HG03039 (cell line): ENCODE data around the gene STIMATE.

Experiments used
- ATAC-seq: cut with Tn5 transposase; IDR thresholded peaks from one replicate; pipeline ENCODE4 v1.9.1; 2021; ENCODE audit warnings: mild to moderate bottlenecking, moderate library complexity; ENCODE audit not compliant: unreplicated experiment

The STIMATE gene

DNA sequence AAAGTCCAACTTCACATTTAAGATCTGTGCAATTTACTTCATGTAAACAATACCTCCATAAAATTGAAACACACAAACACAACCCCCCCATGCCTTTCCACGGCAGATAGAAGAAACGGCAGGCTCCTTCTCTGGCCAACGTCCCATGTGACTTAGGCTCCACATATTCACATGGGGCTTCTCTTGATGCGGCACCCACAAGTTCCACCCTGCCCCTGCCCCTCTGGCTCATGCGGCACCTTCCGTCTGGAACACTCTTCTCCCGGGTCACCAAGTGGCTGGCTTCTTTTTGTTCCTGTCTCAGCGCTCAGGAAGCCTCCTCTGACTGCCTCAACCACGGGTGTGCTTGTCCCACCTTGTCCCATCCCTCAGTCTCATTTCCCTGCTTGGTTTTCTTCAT is 25.6 kb downstream of the STIMATE start:
- ATAC-seq: no peak

DNA sequence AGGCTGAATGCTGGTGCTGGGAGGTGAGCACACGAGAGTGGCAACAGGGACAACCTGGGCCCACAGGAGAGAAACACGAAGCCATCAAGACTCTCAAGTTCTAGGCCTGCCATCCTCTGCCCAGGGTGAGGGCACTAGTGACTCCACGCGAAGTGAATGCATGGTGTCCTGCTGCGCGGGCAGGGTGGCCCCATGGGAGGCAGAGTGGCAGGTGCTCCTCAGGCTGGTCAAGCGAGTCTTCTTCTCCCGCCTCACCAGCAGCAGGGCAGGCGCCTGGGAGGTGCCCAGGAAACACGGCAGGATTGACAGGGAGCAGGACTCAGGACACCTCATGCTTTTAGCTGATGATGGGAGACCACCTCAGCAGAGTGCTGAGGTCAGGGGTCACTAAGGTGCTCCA is 26.9 kb downstream of the STIMATE start:
- ATAC-seq: no peak

DNA sequence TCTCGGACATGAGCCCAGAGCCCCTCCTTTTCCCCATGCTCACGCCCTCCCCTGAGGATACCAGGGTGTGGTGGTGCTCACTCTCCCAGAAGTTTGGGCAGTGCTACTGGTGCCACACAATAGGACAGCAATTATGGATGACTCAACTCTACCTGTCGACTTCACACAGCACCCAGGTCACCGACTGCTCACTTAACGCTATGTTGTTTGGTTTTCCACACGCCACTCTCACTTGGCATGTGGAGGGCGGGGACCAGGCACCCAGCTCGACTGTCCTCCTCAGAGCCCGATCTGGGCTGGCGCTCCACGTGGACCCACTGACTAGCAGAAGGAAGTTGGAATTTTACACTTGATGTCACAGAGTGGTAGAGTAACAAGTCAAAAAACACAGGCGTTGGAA is 30.9 kb downstream of the STIMATE start:
- no peak for ATAC-seq

DNA sequence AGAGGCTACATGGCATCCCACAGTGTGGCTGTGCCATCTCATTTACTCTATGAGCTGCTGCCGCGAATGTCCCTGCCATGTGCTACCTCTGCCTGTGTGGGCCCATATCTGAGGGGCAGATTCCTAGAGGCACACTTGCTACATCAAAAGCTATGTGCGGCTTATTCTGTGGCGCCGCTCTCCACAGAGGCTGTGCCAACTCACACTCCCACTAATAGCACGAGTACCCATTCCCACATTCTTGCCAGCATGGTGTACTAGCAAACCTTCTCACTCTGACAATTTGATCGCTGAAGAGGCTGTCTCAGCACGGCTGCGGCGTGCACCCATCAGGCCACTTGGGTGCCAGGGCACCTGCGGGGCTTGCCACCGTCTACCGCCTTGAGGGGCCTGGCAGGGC is 31.4 kb downstream of the STIMATE start:
- no peak for ATAC-seq

DNA sequence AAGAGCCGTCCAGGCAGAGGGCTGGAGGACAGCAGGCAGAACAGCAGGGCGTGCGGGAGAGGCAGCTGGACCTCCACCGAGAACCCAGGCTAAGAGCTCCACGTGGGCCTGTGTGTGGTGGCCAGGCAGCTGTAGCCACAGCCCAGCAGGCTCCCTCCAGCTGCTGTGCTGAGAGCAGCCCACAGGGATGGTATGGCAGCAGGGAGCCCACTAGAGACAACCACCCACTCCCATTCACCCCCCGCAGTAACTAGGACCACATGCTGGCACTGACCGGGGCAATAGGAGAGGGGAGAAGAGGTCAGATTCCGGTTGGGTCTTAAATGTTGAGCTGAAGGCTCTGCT is 37.0 kb downstream of the STIMATE start:
- no peak for ATAC-seq

DNA sequence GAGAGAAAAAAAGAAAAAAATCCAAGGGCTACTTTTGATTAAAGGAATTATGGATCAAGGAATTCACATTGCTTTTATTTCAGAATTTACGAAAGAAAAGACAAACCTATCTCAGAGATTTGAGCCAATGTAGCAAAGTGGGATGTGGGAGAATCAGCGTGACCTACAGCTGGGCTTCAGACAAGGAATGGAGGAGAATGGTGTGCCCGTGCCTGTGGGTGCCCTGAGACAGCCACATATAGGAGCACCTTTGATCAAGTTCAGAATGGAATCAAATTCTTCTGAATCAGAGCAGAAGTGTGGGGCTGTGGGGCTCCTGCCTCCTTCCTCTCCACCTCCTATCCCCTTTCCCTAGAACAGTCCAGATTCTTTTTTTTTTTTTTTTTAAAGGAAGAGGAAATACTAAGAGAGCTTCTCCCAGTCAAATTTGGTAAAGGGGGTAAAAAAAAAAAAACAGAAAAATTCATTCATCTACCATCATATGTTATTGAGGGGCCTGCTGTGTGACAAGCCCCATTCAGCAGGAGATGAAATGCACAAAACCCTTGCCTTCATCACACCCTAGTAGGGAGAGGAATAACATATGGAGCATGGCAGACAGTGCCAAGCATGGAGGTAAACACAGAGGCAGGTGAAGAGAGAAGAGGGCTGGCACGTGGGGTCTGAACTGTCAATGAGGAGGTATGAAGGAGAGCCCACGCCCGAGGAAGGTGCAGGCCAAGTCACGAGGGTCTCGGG is 37.5 kb downstream of the STIMATE start:
- ATAC-seq: no peak

DNA sequence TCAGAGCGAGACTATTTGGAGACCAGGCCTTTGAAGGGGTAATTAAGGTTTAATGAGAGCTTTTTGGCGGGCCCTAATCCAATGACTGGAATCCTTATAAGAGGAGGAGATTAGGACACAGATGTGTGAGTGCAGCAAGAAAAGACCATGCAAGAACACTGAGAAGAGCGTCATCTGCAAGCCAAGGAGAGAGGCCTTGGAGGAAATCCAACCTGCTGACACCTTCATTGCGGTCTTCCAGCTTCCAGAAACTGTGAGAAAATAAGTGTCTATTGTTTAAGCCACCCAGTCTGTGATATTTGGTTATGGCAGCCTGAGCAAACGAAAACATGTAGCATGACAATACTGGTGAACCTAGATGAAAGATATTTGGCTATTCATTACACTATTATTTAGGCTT is 39.5 kb downstream of the STIMATE start:
- ATAC-seq: no peak

DNA sequence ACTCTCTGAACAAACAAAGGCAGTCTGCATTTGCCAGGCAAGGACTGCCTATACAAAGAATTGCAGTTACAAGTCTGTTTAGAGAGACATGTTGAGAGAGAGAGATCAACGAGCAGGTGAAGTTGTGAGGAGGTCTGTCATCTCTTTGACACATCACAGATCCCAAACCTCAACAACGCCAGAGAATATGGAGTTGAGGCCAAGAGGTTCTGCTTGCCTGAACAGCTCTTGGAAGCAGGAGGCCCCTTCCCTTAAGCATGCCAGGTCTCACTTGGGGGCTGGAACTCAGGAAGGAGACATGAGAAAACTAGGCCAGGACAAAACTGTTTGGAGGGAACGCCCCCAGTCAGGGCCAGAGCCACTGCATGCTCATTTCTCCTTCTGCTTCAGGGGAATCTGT is 40.2 kb downstream of the STIMATE start:
- ATAC-seq: no peak

DNA sequence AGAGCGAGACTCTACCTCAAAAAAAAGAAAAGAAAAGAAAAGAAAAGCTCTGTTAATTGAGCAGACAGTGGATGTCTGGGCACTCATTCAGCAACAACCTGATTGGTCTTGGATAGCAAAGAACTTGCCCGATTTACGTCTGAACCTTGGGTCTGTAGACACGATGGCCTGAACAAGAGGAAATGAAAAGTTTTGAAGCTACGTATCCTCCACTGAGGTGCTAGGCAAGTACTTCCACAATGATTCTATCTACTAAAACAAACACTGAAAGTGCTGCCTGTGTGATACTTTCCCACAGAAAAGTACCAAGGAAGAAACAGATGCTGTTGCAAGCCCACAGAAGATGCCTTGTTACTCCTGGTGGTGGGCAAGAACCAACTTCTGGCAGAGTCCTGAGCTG is 40.7 kb downstream of the STIMATE start:
- ATAC-seq: no peak

DNA sequence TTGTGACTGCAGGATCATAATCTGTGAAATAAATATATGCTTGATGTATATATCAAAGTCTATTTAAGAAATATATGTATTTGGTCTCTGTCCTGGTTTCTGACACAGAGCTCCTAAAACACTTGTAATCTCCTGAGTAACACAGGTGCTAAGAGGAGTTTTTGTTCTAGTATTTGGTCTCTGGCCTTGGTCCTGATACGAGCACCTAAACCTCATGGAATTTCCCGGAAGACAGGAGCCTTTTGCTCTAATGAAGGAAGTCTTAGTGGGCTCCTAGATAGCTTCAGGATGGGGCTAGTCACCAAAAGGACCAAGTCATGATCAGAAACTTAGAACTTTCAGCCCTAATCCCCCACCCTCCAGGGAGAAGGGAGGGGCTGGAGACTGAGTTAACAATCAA is 43.3 kb downstream of the STIMATE start:
- ATAC-seq: no peak

DNA sequence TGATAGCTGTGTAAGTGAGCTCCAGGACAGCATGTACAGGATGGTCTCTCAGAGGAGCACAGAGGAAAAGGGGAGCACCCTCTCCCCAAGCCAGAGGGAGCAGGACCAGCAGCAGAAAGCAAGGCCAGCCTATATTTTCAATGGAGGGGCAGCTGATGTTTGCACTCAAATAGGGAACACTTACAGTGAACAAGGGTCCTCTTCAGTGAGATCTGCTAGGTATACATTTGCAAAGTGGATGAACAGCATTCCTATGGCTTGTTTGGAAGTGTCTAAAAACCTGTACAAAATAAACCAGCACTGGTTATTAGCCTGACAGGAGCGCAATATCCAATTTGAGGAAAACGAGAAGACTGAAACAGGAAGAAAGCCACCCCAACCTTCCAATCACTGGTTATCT is 44.9 kb downstream of the STIMATE start:
- no peak for ATAC-seq

DNA sequence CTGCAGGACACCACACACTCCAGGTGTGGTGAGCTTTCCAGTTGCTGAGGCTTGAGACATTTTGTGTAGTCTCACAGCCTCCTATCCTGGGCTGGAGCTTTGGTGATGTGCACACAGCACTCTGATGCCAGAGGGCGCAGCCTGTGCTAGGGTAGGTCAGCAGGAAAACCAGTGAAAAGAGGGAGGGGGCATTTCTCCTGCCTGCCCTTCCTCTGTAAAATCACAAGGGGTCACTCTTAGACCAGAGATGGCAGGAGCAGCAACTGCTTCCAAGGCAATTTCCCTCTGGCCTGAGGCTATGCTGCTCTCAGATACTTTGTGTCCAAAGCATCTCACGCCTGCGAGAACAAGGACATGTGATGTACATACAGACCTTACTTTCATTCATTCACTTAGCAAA is 46.0 kb downstream of the STIMATE start:
- ATAC-seq: no peak

DNA sequence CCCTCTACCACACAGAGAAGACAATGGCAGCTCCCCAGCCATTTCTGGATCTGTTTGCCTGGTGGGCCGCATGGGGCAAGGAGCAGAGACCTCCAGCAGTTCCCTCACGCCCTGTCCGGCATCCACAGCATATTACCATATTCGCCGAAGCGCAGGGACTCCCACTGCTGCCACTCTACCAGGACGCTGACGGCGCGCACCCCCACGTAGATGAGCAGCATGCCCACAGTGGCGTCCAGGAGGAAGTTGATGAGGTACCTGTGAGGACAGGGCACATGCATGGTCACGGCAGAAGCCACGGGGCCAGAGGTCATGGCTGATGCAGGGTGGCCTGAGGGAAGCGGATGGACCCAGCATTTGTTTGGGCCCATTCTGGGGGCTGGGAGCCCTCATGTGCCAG is 47.7 kb downstream of the STIMATE start:
- no peak for ATAC-seq

DNA sequence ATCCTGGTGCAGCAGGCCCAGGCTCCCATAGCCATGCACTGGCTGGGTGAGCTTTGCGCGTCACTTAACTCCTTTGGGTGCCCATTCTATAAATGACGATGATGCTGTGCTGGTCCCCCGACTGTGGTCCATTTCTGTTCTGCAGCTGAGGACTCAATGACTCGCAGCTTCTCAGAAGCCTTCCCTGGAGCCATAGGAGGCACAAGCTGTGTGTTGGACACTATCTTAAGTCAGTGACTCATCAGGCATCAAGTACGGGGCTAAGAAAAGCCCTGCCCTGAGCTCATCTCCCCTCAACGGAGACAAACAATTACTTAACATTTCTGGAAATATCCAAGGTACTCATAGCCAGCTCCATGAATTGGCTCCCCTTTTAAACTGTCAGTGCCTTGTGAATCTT is 48.7 kb downstream of the STIMATE start:
- no peak for ATAC-seq

DNA sequence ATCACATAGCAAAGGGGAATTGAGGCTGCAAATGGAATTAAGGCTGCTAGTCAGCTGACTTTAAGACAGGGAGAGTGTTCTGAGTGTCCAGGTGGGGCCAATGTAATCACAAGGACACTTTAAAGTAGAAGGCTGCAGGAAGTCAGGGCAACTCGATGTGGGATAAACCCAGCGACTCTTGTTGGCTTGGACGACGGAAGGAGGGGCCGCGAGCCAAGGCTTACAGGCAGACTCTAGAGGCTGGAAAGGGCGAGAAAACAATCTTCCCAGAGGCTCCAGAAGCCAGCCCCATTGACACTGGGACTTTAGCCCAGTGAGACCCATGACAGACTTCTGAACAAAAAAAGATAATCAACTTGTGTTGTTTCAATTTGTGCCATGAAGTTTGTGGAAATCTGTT is 49.6 kb downstream of the STIMATE start:
- ATAC-seq: no peak

DNA sequence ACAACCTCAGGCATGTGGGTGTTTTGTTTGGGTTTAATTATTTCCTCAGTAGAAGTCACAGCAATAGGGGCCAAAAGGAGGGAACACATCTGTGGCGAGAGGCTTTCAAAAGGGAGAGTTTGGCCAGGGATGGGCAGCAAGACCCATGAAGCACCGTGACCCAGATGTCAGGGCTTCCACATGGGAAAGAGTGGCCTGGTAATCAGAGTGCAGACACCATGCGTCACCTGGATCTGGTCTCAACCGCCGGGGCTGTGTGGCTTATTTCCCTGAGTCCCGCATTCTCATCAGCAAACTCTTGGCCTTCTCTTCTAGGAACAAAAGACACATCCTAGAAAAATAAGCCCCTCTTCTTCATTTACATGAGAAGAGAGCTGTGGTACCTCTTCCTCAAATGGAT is 50.1 kb downstream of the STIMATE start:
- no peak for ATAC-seq

DNA sequence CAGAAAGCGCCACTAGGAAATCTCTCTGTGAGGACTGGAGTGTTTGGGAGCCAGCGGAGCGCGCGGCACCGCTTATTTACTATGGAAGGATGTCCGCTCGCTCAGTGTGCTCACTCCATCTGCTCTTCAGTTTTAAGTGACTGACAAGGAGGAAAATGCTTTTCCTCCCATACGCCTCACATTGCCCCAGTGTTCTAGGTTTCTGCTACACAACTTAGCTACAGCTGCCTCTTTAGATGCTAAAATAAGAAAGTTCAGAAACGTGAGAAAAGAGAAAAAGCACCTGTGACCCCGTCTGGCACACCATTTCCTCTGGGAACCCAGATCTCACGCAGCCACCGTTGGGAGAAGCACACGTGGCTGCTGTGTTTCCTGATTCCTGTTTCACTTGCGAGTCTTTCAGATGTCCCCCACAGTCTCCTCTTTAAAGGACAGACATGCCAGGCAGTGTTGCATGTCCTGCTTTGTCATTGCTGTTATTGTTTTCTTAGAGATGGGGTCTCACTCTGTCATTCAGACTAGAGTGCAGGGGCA is 50.8 kb downstream of the STIMATE start:
- no peak for ATAC-seq

DNA sequence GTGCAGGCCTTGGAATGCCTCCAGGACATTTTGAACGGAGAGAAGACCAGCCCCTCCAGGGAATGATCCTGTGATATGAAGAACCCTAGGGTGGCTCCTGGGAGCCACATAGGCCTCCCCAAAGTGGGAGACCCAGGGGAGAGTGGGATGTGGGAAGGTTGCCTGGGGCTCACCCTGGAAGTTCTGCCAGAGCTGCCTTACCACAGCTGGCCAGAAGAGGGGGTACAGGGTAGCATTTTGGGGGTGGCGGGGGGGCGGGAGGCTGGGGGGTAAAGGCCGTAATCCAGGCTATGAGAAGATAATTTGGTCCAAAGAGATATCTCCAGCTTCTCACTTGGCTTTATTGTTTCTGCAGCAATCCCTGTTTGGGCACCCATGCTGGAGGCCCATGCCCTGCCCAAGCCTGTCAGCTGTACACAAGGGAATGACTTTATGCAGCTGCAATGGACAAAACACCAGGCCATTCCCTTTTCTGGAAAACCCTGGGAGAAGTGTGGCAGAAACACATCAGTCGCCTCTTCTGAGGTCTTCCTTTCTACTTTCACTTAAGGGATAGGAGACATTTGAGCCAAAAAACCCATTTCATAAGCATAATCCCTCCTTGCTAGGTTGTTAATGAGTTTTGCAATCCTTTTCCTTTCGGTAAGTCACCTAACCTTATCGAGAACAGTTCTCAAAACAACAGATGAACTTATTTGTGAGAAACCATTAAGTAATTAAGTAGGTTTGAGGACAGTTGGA is 51.5 kb downstream of the STIMATE start:
- no peak for ATAC-seq

DNA sequence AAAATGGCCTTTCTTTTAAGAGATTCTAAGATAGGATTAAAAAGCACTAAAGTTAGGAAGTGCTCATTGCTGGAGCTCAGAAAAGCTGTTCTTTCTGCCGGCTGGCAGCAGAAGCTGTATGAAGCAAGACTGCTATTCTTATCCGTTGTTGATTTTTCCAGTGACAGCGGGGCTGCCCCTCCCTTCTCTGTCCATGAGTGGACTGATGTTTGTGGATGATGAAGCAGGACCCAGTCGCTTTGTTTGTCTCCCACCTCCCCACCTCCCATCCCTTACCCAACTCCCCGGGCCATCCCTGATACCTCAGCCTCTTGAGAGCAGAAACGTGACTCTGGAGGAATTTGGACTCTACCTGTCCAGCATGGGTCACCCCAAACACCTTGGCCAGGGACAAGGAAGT is 52.2 kb downstream of the STIMATE start:
- ATAC-seq: no peak

DNA sequence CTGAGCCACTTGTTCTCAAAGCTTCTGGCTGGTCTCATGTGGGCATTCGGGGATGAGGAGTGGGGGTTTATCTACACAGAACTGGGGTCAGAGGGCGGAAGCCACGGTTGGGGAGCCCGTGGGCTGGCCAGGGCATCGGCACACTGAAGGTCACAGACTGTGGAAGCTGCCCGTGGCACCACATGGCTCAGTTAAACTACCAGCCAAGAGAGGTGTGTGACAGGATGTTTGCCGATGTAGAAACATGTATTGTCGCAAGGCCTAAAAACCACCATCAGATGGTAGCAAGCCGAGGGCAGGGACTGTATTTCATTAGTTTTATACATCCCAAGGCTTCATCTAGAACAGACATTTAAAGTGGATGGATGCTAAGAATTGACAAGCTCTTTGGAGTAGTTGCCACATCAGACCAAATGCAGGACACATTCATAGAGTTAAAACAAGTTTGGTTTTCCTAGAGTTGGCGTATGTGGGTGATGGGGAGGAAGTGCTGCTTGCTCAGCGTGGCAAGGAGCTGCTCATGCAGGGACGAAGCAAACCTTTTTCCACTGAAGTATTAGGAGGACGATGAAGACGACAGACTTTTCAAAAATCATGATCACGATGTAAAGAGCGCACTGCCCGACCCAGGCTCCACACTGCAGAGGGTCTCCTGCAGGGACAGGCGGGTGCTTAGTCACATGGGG is 52.9 kb downstream of the STIMATE start:
- no peak for ATAC-seq

DNA sequence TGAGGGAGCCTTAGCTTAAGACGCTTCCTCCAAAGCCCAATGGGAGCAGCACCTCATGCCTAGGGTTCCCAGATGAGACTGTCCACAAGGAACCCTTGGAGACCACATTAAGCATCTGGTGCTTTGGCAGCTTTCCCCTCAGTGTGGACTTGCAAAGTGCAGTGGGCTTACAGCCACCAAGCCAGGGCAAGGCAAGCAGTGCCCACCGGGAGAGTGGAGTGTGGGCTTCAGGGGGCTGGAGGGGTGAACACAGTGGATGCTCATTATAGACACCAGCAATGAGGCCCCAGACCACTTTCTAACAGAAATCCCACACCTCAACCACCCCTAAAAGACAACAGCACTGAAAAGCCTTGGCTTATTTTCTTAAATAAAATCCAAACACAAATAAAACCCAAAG is 53.5 kb downstream of the STIMATE start:
- ATAC-seq: no peak
